ENCODE data around the gene UBE2D2.

GRCh38 chr5:139571966-139572365 is 10.8 kb downstream of the UBE2D2 start:
- TF ChIP-seq, protein P1, sequence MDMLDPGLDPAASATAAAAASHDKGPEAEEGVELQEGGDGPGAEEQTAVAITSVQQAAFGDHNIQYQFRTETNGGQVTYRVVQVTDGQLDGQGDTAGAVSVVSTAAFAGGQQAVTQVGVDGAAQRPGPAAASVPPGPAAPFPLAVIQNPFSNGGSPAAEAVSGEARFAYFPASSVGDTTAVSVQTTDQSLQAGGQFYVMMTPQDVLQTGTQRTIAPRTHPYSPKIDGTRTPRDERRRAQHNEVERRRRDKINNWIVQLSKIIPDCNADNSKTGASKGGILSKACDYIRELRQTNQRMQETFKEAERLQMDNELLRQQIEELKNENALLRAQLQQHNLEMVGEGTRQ (IDR thresholded peaks at IDR 0.05; ENCODE audit: borderline replicate concordance, low read depth, low read length), result no peak
- TF ChIP-seq MTA3 (IDR thresholded peaks at IDR 0.05; ENCODE audit: borderline replicate concordance, low read length), result no peak
